ENCODE data around the gene ACTG2.

ACTG2 gene

DNA sequence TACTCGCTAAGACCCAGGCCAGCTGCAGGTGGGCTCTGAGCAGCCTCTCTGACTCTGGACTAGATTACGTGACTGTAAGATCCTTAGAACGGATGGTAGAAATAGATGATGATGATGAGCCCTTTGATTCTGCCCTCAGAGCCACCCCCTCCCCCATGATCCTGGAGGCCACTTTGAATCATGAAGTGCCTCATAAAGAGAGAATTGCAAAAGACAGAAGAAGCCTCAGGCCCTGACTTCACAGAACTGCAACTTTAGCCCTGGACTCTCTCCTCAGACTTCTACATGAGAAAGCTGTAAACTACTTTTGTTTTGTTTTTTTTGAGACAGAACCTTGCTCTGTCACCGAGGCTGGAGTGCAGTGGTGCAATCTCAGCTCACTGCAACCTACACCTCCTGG is 76.5 kb downstream of the ACTG2 start:
- DNase-seq (ENCODE audit: low spot score) = no peak
